Measurements from ENCODE around the gene RNU6-1.

The RNU6-1 gene

GRCh38 chr15:67820122-67820991 is 19.5 kb downstream of the RNU6-1 start (continued):
- TF ChIP-seq ZNF561 (tag by site-specific recombination; IDR thresholded peaks at IDR 0.05; ENCODE audit: borderline replicate concordance) (no peak), ZNF777 (tag by site-specific recombination; IDR thresholded peaks at IDR 0.05; ENCODE audit: borderline replicate concordance) (no peak), KLF9 (tag by site-specific recombination; IDR thresholded peaks at IDR 0.05; ENCODE audit: low read depth) (no peak)

GRCh38 chr15:67819636-67820035 is 20.2 kb downstream of the RNU6-1 start:
- Histone ChIP-seq H3K4me1 (ENCODE audit: control insufficient read depth, insufficient read depth, low read length) (peaks cover 4% of the 10 kb centered on the region), H3K9me3 (ENCODE audit: control insufficient read depth, insufficient read depth, low read depth, low read length) (no peaks in the 10 kb centered on the region), H3K36me3 (ENCODE audit: control insufficient read depth in 2 of 2, insufficient read depth in 1 of 2, low read length in 2 of 2) (no peaks in the 10 kb centered on the region), H3K27ac (ENCODE audit: extremely low read depth, low read depth, low read length) (no peak overlapping the region), H3K4me3 (ENCODE audit: low read depth, low read length) (no peak overlapping the region)
- CTCF ChIA-PET: no interaction called here
- TF ChIP-seq KLF10 (tag by site-specific recombination; IDR thresholded peaks at IDR 0.05): no peak
- TF ChIP-seq ZSCAN30 (tag by site-specific recombination; IDR thresholded peaks at IDR 0.05): no peak
- TF ChIP-seq ZSCAN4 (tag by site-specific recombination; IDR thresholded peaks at IDR 0.05): no peak
- no peak for TF ChIP-seq ZNF211 (tag by site-specific recombination; IDR thresholded peaks at IDR 0.05; ENCODE audit: low read depth)
- TF ChIP-seq ZFP41 (tag by site-specific recombination; IDR thresholded peaks at IDR 0.05; ENCODE audit: borderline replicate concordance): no peak
- TF ChIP-seq GFI1B (tag by site-specific recombination; IDR thresholded peaks at IDR 0.05): no peak
- TF ChIP-seq ZBTB1 (tag by site-specific recombination; IDR thresholded peaks at IDR 0.05): no peak
- no peak for TF ChIP-seq ZNF747 (tag by site-specific recombination; IDR thresholded peaks at IDR 0.05)
- TF ChIP-seq ZNF596 (tag by site-specific recombination; IDR thresholded peaks at IDR 0.05): no peak
- TF ChIP-seq ZNF324 (tag by site-specific recombination; IDR thresholded peaks at IDR 0.05): no peak
- no peak for TF ChIP-seq ZNF518A (tag by site-specific recombination; conservative IDR thresholded peaks at IDR 0.05; ENCODE audit: low read depth)
- TF ChIP-seq ZNF350 (tag by site-specific recombination; IDR thresholded peaks at IDR 0.05): no peak
- POLR2A ChIA-PET: no interaction called here

GRCh38 chr15:67818464-67818863 is 21.4 kb downstream of the RNU6-1 start:
- CTCF ChIA-PET: interaction anchor here (0.7 kb wide), 1 partner anchor 14 kb away, joined by 6 read pairs; no protein-coding TSS in a partner anchor

More at GRCh38 chr15:67818464-67818863, 21.4 kb downstream of the RNU6-1 start:
- H3K36me3 ChIP-seq (ENCODE audit: control insufficient read depth in 2 of 2, insufficient read depth in 1 of 2, low read length in 2 of 2): no peaks in the 10 kb centered on the region
- TF ChIP-seq ZNF132 (tag by site-specific recombination; IDR thresholded peaks at IDR 0.05; ENCODE audit: borderline replicate concordance) (no peak), GLIS2 (tag by site-specific recombination; IDR thresholded peaks at IDR 0.05) (peak; percentile 17; the same call in 1 of the 2 replicates), GLIS1 (tag by site-specific recombination; IDR thresholded peaks at IDR 0.05) (peak; percentile 64), ZNF529 (tag by site-specific recombination; IDR thresholded peaks at IDR 0.05; ENCODE audit: insufficient replicate concordance) (no peak), ZNF10 (tag by site-specific recombination; IDR thresholded peaks at IDR 0.05) (no peak), ZIC2 (tag by site-specific recombination; IDR thresholded peaks at IDR 0.05) (peak; percentile 67), ZNF530 (tag by site-specific recombination; IDR thresholded peaks at IDR 0.05; ENCODE audit: low read depth) (no peak)
- no peak overlapping the region for H3K4me3 ChIP-seq (ENCODE audit: low read depth, low read length)
- no peaks in the 10 kb centered on the region for H3K9me3 ChIP-seq (ENCODE audit: control insufficient read depth, insufficient read depth, low read depth, low read length)
- H3K4me1 ChIP-seq (ENCODE audit: control insufficient read depth, insufficient read depth, low read length): no peaks in the 10 kb centered on the region
- H3K27ac ChIP-seq (ENCODE audit: extremely low read depth, low read depth, low read length): no peak overlapping the region
- POLR2A ChIA-PET: no interaction called here

Data from HEK293 (cell line).